Naive B cell (primary cell): ENCODE measurements around the gene ZRANB1. TPM values are rescaled to one million over a fixed set of nuclear protein-coding genes. Genes with fewer than 3 reads are reported as not detected.
A peak's percentile ranks its signal among the peaks of the same experiment; 100 is the strongest.

ENCODE experiments used
- ATAC-seq, 2 donors: fragments of 150-1000 bp; cut with Tn5 transposase; 2 replicates each; pipeline ENCODE4 v1.10.0; 2021; ENCODE audit warnings: low read depth in 2 of 2, mild to moderate bottlenecking in 2 of 2, moderate library complexity in 2 of 2
- DNase-seq: peaks from one replicate; pipeline ENCODE4 v3.0.0; 2022
- H3K27ac Mint-ChIP-seq, 6 donors: one replicate each; pipeline ENCODE4 v1.8.0; 2020 to 2022; ENCODE audit warnings: mild to moderate bottlenecking in 6 of 6, mixed read lengths in 6 of 6, moderate library complexity in 5 of 6, inconsistent platforms in 2 of 6
- H3K27me3 Mint-ChIP-seq, 3 donors: one replicate each; pipeline ENCODE4 v1.8.0; 2021 to 2022; ENCODE audit warnings: mixed read lengths in 3 of 3, mild to moderate bottlenecking in 1 of 3
- H3K36me3 Mint-ChIP-seq, 2 donors: one replicate each; pipeline ENCODE4 v1.8.0; 2020 to 2022; ENCODE audit warnings: mixed read lengths in 2 of 2, inconsistent platforms in 1 of 2, mild to moderate bottlenecking in 1 of 2
- H3K4me1 Mint-ChIP-seq, 3 donors: one replicate each; pipeline ENCODE4 v1.8.0; 2020 to 2022; ENCODE audit warnings: mixed read lengths in 3 of 3, inconsistent platforms in 1 of 3, mild to moderate bottlenecking in 1 of 3, moderate library complexity in 1 of 3
- H3K4me3 Mint-ChIP-seq, 8 donors: one replicate each; pipeline ENCODE4 v1.8.0; 2020 to 2022; ENCODE audit warnings: mild to moderate bottlenecking in 8 of 8, mixed read lengths in 8 of 8, moderate library complexity in 8 of 8, inconsistent platforms in 2 of 8
- H3K9me3 Mint-ChIP-seq, 7 donors: one replicate each; pipeline ENCODE4 v1.8.0; 2020 to 2022; ENCODE audit warnings: mixed read lengths in 7 of 7, mild to moderate bottlenecking in 5 of 7, inconsistent platforms in 2 of 7, moderate library complexity in 1 of 7
- polyA plus RNA-seq, 6 donors: library from polyadenylated mRNA; unstranded; fragments of 300-500 nt; fragmentation: Illumina TruSeq; gene quantifications; one replicate each; pipeline ENCODE4 v1.2.3, GENCODE V29; 2021; ENCODE audit warnings: low read depth in 6 of 6

ZRANB1 gene
- 10 to 100 TPM in 2 of 6 donors, 1 to 10 TPM in 4; 4.5 to 15.0 (median 9.3) TPM for polyA plus RNA-seq

DNA sequence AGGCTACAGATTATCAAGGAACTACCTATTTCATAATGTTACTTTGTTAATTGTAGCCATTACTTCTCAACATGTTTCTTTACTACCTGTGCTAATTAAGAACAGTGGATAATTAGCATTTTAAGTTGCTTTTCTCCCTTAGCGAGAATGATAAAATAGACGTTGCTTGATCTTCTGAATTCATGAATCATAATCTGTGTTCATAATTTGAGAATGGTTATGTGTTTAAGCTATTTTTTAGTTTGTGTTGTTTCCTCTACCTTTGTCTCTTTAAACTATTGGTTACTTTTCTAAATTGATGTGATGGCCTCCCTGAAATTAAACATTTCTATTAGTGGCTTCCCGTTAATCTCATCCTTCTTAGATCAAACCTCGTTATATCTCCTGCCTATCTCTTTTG lies at the start of gene ZRANB1:
ZRANB1 (plus strand) TSS at position 301 of the 400 bp plus-strand sequence. CDS start 371 bp downstream, outside the sequence.
- Mint-ChIP-seq H3K4me3 (peak within 1 kb of the TSS in 3 of 8 donors; percentile 3 to 36 (median 15)), H3K4me1 (peaks cover 40 to 62% (median 53%) of the 10 kb centered on the region in 3 donors), H3K27me3 (no peaks in the 10 kb centered on the region), H3K9me3 (no peaks in the 10 kb centered on the region), H3K27ac (peak within 1 kb of the TSS in 5 of 6 donors; percentile 4 to 84 (median 55)), H3K36me3 (peaks cover 8 to 12% of the 10 kb centered on the region in 2 donors)
- no peak for ATAC-seq
- DNase-seq, result no peak

DNA sequence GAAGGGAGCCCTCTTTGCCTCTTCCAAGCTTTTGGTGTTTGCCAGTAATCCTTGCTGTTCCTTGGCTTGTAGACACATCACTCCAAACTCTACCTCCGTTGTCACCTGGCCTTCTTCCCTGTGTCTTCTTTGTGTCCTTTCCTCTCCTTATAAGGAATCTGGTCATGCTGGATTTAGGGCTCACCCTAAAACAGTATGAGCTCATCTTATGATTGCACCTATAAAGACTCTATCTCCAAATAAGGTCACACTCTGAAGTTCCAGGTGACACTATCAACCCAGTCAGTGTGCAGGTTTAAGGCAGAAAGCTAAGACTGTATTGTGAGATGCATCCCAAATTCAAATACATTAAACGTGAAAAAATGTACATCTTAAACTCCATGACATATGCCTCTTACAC lies 49.0 kb upstream of the ZRANB1 start:
- ATAC-seq, result no peak
- Mint-ChIP-seq H3K36me3 (no peaks in the 10 kb centered on the region), H3K9me3 (no peaks in the 10 kb centered on the region), H3K27ac (no peak overlapping the region), H3K27me3 (peaks cover 0 to 14% (median 10%) of the 10 kb centered on the region in 3 donors), H3K4me1 (no peaks in the 10 kb centered on the region), H3K4me3 (no peak overlapping the region)
- DNase-seq, result no peak

DNA sequence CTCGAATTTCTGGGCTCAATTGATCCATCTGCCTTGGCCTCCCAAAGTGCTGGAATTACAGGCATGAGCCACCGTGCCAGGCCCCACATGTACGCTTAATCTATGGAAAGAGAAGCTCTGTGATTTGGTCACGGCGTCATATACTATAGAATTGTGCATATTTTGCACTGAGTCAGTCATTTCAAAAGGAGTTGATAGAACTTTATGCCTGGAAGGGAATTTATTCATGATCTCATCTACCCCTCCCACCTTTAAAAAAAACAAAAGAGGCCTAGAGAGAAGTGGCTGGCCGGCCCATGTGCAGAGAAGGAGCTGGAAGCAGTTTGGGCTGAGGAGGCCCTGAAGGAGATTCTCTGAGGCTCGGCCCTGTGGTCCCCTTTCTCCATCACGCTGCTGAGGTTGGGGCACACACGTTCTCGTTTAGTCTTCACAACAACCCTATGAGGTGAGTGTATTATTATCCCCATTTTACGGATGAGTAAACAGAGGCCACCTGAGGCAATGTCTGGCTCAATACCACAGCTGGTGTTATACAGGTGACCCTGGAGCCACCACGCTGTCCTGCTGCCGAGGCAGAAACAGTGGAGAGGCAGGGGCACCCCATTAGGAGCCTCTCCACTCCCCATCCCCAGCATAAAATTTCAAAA lies 47.2 kb upstream of the ZRANB1 start:
- H3K27ac Mint-ChIP-seq, result no peak overlapping the region
- no peaks in the 10 kb centered on the region for H3K36me3 Mint-ChIP-seq
- no peaks in the 10 kb centered on the region for H3K4me1 Mint-ChIP-seq

DNA sequence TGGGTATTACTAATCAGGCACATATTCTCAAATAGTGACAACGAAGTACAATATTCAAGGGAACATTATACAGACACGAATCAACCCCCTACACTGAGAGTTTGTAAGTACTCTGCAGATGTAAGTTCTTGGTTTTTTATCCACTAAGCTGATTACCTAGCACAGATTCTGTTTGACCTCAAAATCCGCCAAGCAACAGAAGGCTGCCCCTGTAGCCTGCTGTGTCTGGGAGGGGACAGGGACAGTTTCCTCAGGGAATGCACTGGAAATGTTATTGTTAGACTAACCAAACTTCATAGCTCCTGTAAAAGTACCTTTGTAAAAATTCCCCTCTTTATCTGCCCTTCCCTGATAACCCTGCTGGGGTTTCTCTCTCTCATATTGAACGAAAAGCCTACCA lies 45.2 kb upstream of the ZRANB1 start:
- Mint-ChIP-seq H3K4me3 (no peak overlapping the region), H3K9me3 (no peaks in the 10 kb centered on the region), H3K4me1 (no peaks in the 10 kb centered on the region), H3K27ac (no peak overlapping the region), H3K27me3 (peaks cover 12 to 26% (median 18%) of the 10 kb centered on the region in 3 donors), H3K36me3 (no peaks in the 10 kb centered on the region)
- ATAC-seq (no peak), DNase-seq (no peak)

More for the DNA sequence above, 47.2 kb upstream of the ZRANB1 start:
- Mint-ChIP-seq H3K9me3 (no peaks in the 10 kb centered on the region), H3K4me3 (no peak overlapping the region), H3K27me3 (peaks cover 5 to 24% (median 18%) of the 10 kb centered on the region in 3 donors)
- no peak for ATAC-seq
- no peak for DNase-seq

DNA sequence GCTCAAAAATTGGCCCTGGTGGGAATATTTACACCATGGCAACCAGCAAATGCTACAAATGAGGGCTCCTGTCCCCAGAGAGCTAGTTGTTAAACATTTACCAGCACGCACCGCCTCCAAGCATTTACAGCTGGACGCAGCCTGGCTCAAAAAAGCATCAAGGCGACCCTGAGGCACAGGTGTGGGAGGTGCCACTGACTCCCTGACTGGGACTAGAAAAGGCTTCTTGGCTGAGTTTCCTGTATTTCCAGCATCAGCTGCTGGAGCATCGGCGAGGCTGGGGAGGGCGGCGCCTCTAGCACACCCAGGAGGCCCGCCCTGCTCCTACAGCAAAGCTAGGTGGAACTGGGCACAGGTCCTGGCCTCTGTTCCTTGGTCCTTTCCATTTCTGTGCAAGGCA lies 43.5 kb upstream of the ZRANB1 start:
- ATAC-seq, result no peak
- H3K27ac Mint-ChIP-seq, result no peak overlapping the region
- H3K27me3 Mint-ChIP-seq, result peaks cover 13 to 25% (median 21%) of the 10 kb centered on the region in 3 donors
- no peak for DNase-seq
- no peak overlapping the region for H3K4me3 Mint-ChIP-seq
- no peaks in the 10 kb centered on the region for H3K36me3 Mint-ChIP-seq
- no peaks in the 10 kb centered on the region for H3K9me3 Mint-ChIP-seq
- H3K4me1 Mint-ChIP-seq, result no peaks in the 10 kb centered on the region

DNA sequence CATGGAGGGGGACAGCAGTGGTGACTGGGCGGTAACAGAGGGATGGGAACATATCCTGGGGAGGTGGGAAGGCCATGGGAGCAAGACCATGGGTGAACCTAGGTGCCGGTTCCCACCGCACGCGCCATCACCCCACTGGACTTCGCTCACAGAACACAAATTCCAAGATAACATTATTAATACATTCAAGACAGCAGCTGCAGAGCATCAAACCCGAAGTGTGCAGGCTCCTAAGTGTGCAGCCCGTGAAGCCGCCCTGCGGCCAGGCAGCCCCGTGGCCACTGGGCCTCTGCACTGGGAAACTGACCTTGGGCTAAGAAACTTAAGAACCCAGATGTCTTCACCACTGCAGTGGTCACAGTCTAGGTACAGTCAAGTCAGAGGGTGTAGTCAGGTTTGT lies 42.8 kb upstream of the ZRANB1 start:
- Mint-ChIP-seq H3K4me3 (no peak overlapping the region), H3K9me3 (no peaks in the 10 kb centered on the region), H3K4me1 (no peaks in the 10 kb centered on the region), H3K27ac (no peak overlapping the region), H3K36me3 (no peaks in the 10 kb centered on the region), H3K27me3 (peaks cover 13 to 32% (median 23%) of the 10 kb centered on the region in 3 donors)
- DNase-seq (no peak), ATAC-seq (no peak)

DNA sequence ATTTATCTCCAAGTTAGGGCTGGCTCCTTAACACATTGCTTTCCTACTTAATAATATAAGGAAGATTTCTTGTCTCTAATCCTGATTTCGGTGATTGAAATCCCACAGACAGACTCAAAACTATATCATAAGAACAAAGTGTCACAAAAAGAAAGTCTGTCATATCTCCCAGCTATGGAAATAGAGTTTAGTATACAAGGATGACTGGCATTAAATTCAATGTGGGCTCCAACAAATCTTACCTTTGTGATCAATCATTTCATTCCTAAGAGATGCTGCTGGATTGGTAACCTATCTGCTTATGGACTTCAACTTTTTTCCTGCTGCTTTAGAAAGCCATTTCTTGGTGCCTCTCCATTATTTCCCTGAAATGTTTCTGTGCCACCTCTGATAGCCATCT lies 39.5 kb upstream of the ZRANB1 start:
- no peaks in the 10 kb centered on the region for H3K36me3 Mint-ChIP-seq
- no peaks in the 10 kb centered on the region for H3K4me1 Mint-ChIP-seq
- peaks cover 18 to 45% (median 31%) of the 10 kb centered on the region in 3 donors for H3K27me3 Mint-ChIP-seq
- DNase-seq (no peak), ATAC-seq (no peak)
- no peak overlapping the region for H3K4me3 Mint-ChIP-seq
- no peaks in the 10 kb centered on the region for H3K9me3 Mint-ChIP-seq
- H3K27ac Mint-ChIP-seq, result no peak overlapping the region

DNA sequence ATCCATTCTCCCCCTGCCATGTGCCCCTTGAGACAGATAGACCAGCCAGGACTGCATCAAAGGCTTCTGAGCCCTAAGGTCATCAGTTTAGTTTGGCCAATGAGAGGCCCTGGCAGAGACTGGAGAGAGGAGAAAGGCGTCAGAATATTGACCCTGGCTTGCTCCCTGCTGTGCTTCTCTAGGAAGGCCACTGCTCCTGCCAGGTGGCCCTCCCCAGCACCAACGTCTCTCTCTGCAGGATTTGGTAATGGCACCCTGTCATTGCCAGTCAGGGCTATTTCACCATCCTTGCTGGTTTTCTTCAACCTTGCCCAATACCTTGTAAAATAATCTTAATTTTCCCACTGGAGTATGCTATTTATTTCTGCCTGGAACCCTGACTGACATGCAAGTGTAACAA lies 38.8 kb upstream of the ZRANB1 start:
- DNase-seq (no peak), ATAC-seq (no peak)
- no peak overlapping the region for H3K4me3 Mint-ChIP-seq
- no peaks in the 10 kb centered on the region for H3K9me3 Mint-ChIP-seq
- no peaks in the 10 kb centered on the region for H3K36me3 Mint-ChIP-seq
- peaks cover 18 to 45% (median 32%) of the 10 kb centered on the region in 3 donors for H3K27me3 Mint-ChIP-seq
- no peak overlapping the region for H3K27ac Mint-ChIP-seq
- H3K4me1 Mint-ChIP-seq, result no peaks in the 10 kb centered on the region

DNA sequence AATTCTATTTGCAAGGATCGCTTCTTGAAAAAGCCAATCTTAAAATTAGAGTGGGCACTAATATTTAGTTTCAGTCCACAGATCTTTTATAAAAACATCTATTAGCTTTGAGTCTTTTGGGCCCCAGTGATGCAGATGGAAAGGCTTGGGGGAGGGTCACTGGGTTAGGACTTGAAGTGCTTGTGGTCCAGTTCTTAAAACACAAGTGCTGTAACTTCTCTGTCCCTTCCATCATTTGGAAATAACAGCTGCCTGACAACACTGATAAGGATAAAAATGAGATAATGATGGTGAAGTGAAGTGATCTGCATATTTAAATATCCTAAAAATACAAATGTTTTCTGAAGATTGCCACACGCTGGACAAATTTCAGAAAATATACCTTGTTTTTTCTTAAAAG lies 37.1 kb upstream of the ZRANB1 start:
- H3K4me3 Mint-ChIP-seq, result no peak overlapping the region
- no peak for ATAC-seq
- peaks cover 13 to 35% (median 23%) of the 10 kb centered on the region in 3 donors for H3K27me3 Mint-ChIP-seq
- H3K4me1 Mint-ChIP-seq, result no peaks in the 10 kb centered on the region
- no peaks in the 10 kb centered on the region for H3K36me3 Mint-ChIP-seq
- no peak overlapping the region for H3K27ac Mint-ChIP-seq
- no peaks in the 10 kb centered on the region for H3K9me3 Mint-ChIP-seq
- no peak for DNase-seq

DNA sequence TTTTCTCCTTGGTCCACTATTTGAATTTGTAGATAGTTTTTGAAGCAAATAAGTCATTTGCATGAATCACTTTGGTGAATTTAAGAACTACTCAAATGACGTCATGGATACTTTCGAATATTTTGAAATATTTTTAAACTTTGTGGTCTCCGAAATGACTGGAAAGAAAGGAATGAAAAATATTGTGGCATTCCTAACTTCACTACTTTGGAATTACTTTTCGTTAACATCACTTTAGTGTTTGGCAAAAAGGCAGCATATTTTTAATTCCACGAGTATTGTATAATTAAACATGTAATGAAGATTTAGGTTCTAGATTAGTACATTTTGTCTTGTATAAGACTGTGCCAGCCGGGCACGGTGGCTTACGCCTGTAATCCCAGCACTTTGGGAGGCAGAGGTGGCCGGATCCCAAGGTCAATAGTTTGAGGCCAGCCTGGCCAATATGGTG lies 35.3 kb upstream of the ZRANB1 start:
- no peaks in the 10 kb centered on the region for H3K36me3 Mint-ChIP-seq
- no peaks in the 10 kb centered on the region for H3K9me3 Mint-ChIP-seq
- H3K4me1 Mint-ChIP-seq, result peaks cover 0 to 8% (median 4%) of the 10 kb centered on the region in 3 donors
- DNase-seq (no peak), ATAC-seq (no peak)
- H3K27ac Mint-ChIP-seq, result no peak overlapping the region
- H3K27me3 Mint-ChIP-seq, result peaks cover 16 to 39% (median 30%) of the 10 kb centered on the region in 3 donors
- H3K4me3 Mint-ChIP-seq, result no peak overlapping the region

DNA sequence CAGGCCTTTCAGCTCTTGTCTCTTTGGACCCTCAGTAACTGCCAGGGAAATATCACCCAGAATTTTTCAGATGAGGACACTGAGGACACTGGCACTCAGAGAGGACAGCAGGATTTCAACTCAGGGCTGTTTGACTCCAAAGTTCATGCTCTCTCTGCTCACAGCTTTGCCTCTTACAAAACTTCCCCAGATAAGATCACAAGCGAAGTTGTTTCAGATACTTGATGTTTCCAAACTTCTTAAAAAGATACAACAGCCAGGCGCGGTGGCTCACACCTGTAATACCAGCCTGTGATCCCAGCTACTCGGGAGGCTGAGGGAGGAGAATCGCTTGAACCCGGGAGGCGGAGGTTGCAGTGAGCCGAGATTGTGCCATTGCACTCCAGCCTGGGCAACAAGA lies 32.4 kb upstream of the ZRANB1 start:
- Mint-ChIP-seq H3K27me3 (peaks cover 24 to 33% (median 26%) of the 10 kb centered on the region in 3 donors), H3K4me3 (no peak overlapping the region), H3K9me3 (no peaks in the 10 kb centered on the region), H3K36me3 (no peaks in the 10 kb centered on the region), H3K4me1 (peaks cover 0 to 12% (median 7%) of the 10 kb centered on the region in 3 donors), H3K27ac (no peak overlapping the region)
- ATAC-seq, result no peak
- DNase-seq, result no peak

DNA sequence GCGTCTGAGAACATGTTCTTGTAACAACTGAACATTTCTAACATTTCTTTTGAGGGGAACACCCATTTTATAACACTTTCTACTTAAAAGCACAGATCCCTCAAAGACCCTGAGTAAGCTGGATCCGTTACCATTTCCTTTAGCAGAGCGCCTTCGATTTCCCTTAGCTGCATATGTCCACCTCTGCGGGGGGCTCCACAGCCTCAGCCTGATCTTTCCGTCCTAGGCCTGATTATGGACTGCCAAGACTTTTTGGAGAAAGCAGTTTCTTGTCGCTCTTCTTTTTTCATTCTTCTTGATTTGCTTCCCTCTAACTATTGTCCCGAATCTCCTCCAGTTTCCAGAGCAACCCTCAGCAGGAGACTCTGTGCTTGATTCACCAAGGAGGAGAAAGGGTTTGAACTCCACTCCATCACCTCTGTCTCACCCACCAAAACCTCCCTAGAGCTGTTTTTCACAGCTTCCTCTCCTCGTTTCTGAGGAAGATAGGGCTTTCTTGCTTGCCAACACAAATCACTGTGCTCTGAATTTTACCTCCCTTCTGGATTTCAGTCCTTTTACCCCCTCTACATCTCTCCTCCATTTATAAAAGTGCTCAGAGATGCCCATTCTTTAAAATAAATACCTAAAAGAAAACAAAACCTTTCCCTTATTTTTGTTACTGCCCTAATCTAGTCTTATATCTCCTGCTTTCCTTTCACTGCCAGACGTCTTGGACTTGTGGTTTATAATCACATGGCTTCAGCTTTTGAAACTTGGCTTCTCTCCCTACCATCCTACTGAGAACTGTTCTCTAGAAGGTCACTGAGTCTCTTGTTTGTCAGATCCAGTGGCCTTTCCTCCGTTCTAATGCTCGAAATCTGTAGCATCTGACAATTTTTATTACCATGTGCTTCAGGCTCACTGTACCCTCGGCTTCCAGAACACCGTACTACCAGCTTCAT lies 30.5 kb upstream of the ZRANB1 start:
- Mint-ChIP-seq H3K27me3 (peaks cover 24 to 31% (median 26%) of the 10 kb centered on the region in 3 donors), H3K4me3 (no peak overlapping the region), H3K9me3 (no peaks in the 10 kb centered on the region), H3K27ac (no peak overlapping the region), H3K36me3 (no peaks in the 10 kb centered on the region), H3K4me1 (peaks cover 6 to 19% (median 7%) of the 10 kb centered on the region in 3 donors)
- ATAC-seq (no peak), DNase-seq (no peak)

DNA sequence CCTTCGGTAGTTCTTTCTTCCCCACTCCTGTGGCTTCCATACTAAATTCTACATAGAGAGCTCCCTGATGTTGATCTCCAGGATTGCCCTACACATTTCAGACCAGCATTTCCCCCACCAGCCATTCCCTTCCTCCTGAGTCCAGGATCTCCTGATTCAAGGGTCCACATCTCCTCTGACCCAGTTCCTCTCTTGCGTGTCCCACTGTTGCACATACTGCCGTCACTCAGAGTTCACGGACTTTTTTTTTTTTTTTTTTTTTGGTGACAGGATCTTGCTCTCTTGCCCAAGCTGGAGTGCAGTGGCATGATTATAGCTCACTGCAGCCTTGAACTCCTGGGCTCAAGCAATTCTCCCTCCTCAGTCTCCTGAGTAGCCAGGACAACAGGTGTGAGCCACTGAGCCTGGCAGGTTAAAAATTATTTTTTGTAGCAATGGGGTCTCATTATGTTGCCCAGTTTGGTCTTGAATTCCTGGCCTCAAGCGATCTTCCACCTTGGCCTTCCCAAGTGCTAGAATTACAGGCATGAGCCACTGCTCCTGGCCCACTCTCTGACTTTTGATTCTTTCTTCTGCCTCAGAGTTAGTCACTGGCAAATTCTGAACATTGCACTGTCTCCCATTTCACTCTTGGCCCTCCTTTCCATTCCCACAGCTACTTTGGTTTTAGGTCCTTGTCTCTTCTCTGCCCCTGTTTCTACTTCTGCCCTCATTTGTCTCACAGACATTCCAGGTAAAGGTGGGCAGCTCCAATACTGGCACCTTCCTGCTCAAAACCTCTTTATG lies 29.6 kb upstream of the ZRANB1 start:
- H3K27ac Mint-ChIP-seq, result peak overlapping the region in 1 of 6 donors; percentile 30
- H3K4me3 Mint-ChIP-seq, result no peak overlapping the region

More for the DNA sequence above, 29.6 kb upstream of the ZRANB1 start:
- no peaks in the 10 kb centered on the region for H3K9me3 Mint-ChIP-seq
- peaks cover 18 to 25% (median 22%) of the 10 kb centered on the region in 3 donors for H3K27me3 Mint-ChIP-seq
- DNase-seq, result no peak
- peaks cover 6 to 19% (median 7%) of the 10 kb centered on the region in 3 donors for H3K4me1 Mint-ChIP-seq
- no peak for ATAC-seq
- peaks cover 0 to 2% of the 10 kb centered on the region in 2 donors for H3K36me3 Mint-ChIP-seq
